ENCODE results near the gene STK32C.
"Not testable (repeated sequence)": the region's sequence is repeated elsewhere in the genome, so short reads cannot be mapped to it uniquely, and the experiment has no call there.

STK32C gene

GRCh38 chr10:132316133-132316532 lies 8.4 kb upstream of the STK32C start:
- DNase-seq = no peak

- not testable (repeated sequence) for DNase-seq
Measured at GRCh38 chr10:132314881-132315280, 7.1 kb upstream of the STK32C start.

GRCh38 chr10:132314336-132314735 lies 6.6 kb upstream of the STK32C start:
- no peak for DNase-seq

- DNase-seq = no peak
Measured at GRCh38 chr10:132313865-132314264, 6.1 kb upstream of the STK32C start.

- DNase-seq = no peak
Measured at GRCh38 chr10:132313305-132313704, 5.6 kb upstream of the STK32C start.

- no peak for DNase-seq
Measured at GRCh38 chr10:132311338-132311939, 3.7 kb upstream of the STK32C start.

- DNase-seq = no peak
Measured at GRCh38 chr10:132310701-132311337, 3.1 kb upstream of the STK32C start.

- no peak for DNase-seq
Measured at GRCh38 chr10:132309879-132310591, 2.3 kb upstream of the STK32C start.

- DNase-seq = no peak
Measured at GRCh38 chr10:132309471-132309865, 1.7 kb upstream of the STK32C start.

- DNase-seq = no peak
Measured at GRCh38 chr10:132308587-132309470, 1.1 kb upstream of the STK32C start.

- DNase-seq = no peak
Measured at GRCh38 chr10:132306864-132307751, 642 bp downstream of the STK32C start.

- no peak for DNase-seq
Measured at GRCh38 chr10:132306343-132306685, 1.4 kb downstream of the STK32C start.

- no peak for DNase-seq
Measured at GRCh38 chr10:132305654-132306342, 2.0 kb downstream of the STK32C start.

GRCh38 chr10:132304756-132305509 lies 2.8 kb downstream of the STK32C start:
- no peak for DNase-seq

- no peak for DNase-seq
Measured at GRCh38 chr10:132303361-132304115, 4.2 kb downstream of the STK32C start.

- DNase-seq = no peak
Measured at GRCh38 chr10:132302421-132303310, 5.1 kb downstream of the STK32C start.

- no peak for DNase-seq
Measured at GRCh38 chr10:132301371-132302330, 6.1 kb downstream of the STK32C start.

- no peak for DNase-seq
Measured at GRCh38 chr10:132300582-132300981, 7.2 kb downstream of the STK32C start.
